G401.6 (cell line): Measurements from ENCODE around the gene OR2V1.
"Not testable (repeated sequence)": the region's sequence is repeated elsewhere in the genome, so short reads cannot be mapped to it uniquely, and the experiment has no call there.

Source experiments
- FAIRE-seq: peaks from 2 replicates; lab custom pipeline; 2012; peaks lifted over from hg19 to GRCh38; lab: Jason Lieb, UNC

The OR2V1 gene

GRCh38 chr5:181130832-181131496, at the start of gene OR2V1:
OR2V1 (minus strand) TSS chr5:181131169; CDS start chr5:181125304, 5,865 bp downstream.
- no peak for FAIRE-seq

DNA sequence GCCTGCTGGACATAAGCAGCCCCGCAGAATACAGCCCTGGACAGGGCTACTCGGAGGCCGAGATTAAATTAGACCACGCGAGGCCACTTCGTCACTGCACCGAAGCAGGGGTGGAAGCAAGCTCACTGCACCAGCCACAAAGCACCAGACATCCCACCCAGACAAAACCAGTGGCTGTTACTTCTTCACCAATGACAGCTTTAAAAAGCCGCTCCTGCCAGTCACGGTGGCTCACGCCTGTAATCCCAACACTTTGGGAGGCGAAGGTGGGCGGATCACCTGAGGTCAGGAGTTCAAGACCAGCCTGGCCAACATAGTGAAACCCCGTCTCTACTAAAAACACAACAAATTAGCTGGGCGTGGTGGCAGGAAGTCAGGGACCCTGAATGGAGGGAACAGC, 46.6 kb upstream of the OR2V1 start:
- not testable (repeated sequence) for FAIRE-seq

DNA sequence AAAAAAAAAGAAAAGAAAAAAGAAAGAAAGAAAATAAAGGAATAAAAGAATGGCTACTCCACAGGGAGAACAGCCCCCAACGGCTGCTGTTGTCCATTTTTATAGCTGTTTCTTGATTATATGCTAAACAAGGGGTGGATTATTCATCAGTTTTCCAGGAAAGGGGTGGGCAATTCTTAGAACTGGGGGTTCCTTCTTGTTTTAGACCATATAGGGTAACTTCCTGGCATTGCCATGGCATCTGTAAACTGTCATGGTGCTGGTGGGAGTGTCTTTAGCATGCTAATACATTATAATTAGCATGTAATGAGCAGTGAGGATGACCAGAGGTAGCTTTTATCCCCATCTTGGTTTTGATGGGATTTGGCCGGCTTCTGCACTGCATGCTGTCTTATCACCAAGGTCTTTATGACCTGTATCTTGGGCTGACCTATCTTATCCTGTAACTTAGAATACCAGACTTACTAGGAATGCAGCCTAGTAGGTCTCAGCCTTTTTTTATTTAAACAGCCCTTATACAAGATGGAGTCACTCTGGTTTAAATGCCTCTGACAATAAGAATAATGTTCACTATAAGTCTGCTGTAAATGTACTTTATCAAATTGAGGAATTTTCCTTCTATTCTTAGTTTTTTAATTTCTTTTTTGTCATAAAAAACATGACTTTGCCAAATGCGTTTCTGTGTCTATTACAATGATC, 45.4 kb upstream of the OR2V1 start:
- no peak for FAIRE-seq

- peak; percentile 95 for FAIRE-seq
These were observed 42.7 kb upstream of the OR2V1 start for GRCh38 chr5:181173420-181174342.

- FAIRE-seq, result no peak
These were observed 42.1 kb upstream of the OR2V1 start for GRCh38 chr5:181173027-181173419.

GRCh38 chr5:181171782-181172181, 40.8 kb upstream of the OR2V1 start:
- FAIRE-seq, result no peak

- FAIRE-seq, result no peak
These were observed 40.0 kb upstream of the OR2V1 start for GRCh38 chr5:181170996-181171395.

- FAIRE-seq, result no peak
These were observed 39.4 kb upstream of the OR2V1 start for GRCh38 chr5:181170237-181170825.

DNA sequence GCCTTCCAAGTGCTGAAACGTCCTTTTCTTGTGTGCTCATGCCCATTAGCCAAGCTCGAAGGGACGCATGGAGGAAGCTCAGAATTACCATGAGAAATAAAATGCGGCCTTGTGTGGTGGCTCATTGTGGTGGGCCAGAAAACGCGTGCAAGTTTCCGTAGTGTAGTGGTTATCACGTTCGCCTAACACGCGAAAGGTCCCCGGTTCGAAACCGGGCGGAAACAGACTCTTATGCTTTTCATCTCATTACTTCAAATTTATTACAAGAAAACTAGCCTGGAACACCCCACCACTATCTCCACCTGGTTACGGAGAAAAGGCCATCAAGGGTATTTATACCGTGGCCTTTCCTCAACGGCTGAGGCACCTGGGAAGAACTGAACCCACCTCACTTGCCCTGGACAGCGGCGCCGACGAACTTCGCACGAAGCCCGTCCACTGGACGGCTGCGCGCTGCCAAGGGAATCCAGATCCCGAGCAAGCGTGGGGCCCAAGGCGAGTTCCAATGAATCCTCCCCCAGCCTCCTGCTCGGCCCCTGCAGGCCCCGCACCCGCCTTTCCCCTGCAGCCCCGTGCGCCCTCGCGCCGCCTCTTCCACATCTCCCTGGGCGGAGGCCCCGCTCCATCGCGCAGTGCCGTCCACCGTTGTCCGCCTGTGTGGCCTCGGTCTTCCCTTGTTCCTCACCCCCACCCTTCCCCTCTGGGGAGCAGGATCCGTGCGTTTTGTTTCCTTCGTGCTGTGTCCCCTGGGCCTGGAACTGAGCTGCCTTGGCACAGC, 38.7 kb upstream of the OR2V1 start:
- peak; percentile 98 for FAIRE-seq

GRCh38 chr5:181168595-181169118, 37.7 kb upstream of the OR2V1 start:
- no peak for FAIRE-seq

DNA sequence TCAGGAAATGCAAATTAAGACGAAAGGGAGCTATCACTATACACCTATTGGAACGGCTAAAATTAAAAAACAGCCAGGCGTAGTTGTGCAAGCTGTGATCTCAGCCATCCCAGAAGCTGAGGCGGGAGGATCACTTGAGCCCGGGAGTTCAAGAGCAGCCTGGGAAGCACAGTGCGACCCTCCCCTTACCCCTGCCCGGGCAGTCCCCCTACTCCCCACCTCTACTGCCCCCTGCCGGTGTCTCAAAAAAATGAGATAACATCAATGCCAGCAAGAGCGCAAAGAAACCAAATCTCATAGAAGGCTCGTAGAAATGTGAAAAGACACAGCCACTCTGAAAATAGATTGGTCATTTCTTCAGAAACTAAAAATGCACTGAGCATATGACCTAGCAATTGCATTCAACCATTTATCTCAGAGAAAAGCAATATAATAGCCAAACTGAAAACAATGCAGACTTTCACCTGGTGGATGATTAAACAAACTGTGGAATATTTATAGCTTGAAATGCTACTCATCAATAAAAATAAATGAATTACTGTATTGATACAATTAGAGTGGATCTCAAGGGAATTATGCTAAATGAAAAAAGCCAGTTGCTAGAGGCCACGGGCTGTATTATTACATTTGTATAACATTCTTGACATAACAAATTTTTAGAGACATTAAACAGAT, 37.0 kb upstream of the OR2V1 start:
- FAIRE-seq, result no peak

DNA sequence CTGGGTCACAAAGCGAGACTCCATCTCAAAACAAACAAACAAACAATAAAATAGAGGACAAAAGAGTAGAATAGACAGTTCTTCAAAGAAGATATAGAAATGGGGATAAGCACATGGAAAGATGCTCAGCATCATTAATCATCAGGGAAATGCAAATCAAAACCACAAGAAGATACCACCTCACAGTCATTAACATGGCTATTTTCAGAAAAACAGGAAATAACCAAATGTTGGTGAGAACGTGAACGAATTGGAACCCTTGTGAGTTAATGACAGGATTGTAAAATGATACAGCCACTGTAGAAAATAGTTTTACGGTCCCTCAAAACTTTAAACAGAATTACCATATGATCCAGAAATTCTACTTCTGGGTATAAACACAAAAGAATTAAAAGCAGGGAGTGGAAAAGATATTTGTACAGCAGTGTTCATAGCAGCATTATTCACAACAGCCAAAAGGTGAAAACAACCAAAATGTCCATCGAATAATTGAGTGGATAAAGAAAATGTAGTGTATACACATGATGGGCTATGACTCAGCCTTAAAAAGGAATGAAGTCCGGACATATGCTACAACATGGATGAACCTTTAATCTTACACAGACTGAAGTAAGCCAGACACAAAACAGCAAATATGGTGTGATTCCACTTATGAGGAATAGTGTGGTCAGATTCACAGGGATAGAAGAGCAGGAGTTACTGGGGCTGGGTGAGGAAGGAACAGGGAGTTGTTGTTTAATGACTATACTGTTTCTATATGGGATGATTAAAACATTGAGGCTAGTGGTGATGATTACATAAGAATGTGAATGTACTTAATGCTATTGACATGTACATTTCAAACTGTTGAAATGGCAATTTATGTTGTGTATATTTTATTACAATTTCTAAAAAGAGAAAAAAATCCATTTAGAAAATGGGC, 36.1 kb upstream of the OR2V1 start:
- no peak for FAIRE-seq

- FAIRE-seq, result peak; percentile 97
These were observed 33.3 kb upstream of the OR2V1 start for GRCh38 chr5:181164076-181164952.

DNA sequence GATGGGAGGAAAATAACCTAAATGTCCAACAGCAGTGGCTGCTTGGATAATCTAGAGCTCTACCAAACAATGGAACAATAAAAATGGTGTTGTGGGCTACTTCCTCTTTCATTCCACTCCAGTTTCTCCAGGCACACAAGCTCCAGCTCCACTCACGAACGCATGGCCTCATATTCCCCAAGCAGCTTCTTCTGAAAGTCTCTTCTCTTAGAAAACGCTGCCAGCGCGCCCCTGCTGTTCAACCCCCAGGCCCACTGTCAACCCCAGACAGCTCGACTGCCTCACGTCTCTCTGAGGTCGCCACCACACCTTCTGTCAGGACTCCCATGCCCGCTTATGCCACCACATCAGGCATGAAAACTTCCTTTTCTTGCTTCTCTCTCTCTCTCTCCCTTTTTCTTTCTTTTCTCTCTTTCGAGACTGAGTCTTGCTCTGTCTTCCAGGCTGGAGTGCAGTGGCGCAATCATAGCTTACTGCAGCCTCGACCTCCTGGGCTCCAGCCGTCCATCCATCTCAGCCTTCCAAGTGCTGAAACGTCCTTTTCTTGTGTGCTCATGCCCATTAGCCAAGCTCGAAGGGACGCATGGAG, 32.6 kb upstream of the OR2V1 start:
- FAIRE-seq, result no peak

GRCh38 chr5:181161534-181162175, 30.7 kb upstream of the OR2V1 start:
- FAIRE-seq, result no peak

- not testable (repeated sequence) for FAIRE-seq
These were observed 30.0 kb upstream of the OR2V1 start for GRCh38 chr5:181160755-181161533.

DNA sequence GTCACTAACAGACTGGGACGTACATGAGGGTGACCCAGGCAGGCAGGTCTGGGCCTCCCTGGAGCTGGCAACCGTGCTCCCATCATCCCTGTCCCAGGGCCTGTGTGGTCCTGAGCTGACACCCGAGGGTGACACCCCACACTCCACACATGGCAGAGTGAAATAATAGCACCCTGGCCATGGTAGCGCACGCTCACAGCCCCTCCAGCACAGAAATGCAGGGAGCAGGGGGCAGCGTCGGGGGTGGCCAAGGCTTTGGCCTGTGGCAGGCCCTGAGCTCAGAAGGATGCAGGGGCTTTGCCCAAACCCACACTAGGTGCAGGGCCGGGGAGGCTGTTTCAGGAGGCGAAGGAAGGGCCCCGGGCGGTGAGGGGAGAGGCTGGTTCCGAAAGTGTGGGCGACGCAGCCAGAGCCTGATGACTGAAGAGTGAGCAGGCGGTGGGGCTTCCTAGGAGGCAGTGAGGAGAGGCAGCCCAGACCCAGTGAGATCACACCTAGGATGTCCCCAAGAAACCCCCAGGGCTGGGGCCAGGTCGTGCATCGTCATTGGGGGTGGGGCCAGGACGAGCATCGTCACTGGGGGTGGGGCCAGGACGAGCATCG, 29.3 kb upstream of the OR2V1 start:
- FAIRE-seq, result no peak
